Skeletal muscle satellite cell (primary cell): ENCODE data around the gene TMEM243. TPM values are rescaled to one million over a fixed set of nuclear protein-coding genes. Genes with fewer than 3 reads are reported as not detected.
A peak's percentile ranks its signal among the peaks of the same experiment; 100 is the strongest.
"Not testable (repeated sequence)": the region's sequence is repeated elsewhere in the genome, so short reads cannot be mapped to it uniquely, and the experiment has no call there.

Experiments used
- H3K27me3 ChIP-seq: 2 replicates; pipeline ENCODE4 v1.7.0; 2013; ENCODE audit warnings: low read length; ENCODE audit not compliant: control insufficient read depth, insufficient read depth
- H3K36me3 ChIP-seq: 2 replicates; pipeline ENCODE4 v1.7.0; 2013; ENCODE audit warnings: mild to moderate bottlenecking, control low read depth, low read length; ENCODE audit not compliant: insufficient read depth
- H3K4me1 ChIP-seq: 2 replicates; pipeline ENCODE4 v1.7.0; 2013; ENCODE audit warnings: low read length; ENCODE audit not compliant: control insufficient read depth, insufficient read depth
- H3K4me2 ChIP-seq: 2 replicates; pipeline ENCODE4 v1.7.0; 2013; ENCODE audit warnings: mild to moderate bottlenecking, low read length
- H3K4me3 ChIP-seq: 2 replicates; pipeline ENCODE4 v1.7.0; 2013; ENCODE audit warnings: low read length
- H3K9ac ChIP-seq: 2 replicates; pipeline ENCODE4 v1.7.0; 2013; ENCODE audit warnings: mild to moderate bottlenecking, low read depth, low read length, moderate library complexity
- H3K9me3 ChIP-seq: replicated peaks from 2 replicates; pipeline ENCODE4 v1.7.0; 2013; ENCODE audit warnings: mild to moderate bottlenecking, control low read depth, low read length
- total RNA-seq: library from RNA; depleted of rRNA; stranded (reverse); fragments of >200 nt; gene quantifications from 2 replicates; pipeline ENCODE4 v1.2.3, GENCODE V29; 2012; rRNA removed

TMEM243 gene, protein sequence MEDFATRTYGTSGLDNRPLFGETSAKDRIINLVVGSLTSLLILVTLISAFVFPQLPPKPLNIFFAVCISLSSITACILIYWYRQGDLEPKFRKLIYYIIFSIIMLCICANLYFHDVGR
- total RNA-seq = 33.2 and 40.3 TPM in 2 replicates

GRCh38 chr7:87219545-87220025 is at the start of gene TMEM243:
Gene TMEM243, minus strand, starts transcription at chr7:87219732. Its CDS starts 229 bp downstream, at chr7:87219503.
- no peaks in the 10 kb centered on the region for H3K9me3 ChIP-seq
- H3K9ac ChIP-seq = peak within 1 kb of the TSS; percentile 94

DNA sequence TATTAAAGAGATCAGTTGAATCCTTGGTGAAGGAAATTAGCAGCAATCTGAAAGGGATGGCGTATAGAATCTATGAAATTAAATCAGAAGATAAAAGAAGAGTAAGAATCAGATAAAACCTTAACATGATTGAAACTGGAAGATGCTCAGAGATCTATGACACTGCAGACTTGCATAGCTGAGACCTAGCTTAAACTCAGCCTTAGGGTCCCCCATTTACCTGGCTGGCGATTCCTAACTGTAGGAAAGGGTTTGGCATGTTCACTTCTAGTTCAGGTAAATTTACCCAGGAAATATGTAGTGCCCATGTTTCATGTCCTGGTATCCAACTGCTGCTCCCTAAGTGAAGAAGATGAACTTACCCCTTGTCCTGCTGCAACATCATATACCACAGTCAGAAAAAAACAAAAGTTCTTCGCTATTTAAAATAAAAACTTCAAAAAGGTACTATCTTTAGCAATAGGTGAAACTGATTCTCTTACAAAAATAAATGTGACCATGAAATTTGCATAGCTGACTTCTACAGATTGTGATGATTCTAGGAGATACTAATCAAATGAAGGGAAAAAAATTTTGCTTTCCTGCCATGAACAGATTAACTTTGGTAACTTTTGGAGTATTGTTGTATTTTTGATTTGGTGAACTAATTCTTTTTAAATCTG is 47.8 kb upstream of the TMEM243 start:
- H3K4me3 ChIP-seq = no peak overlapping the region
- H3K9ac ChIP-seq = no peak overlapping the region
- H3K9me3 ChIP-seq = no peaks in the 10 kb centered on the region
- H3K27me3 ChIP-seq = no peaks in the 10 kb centered on the region
- H3K4me2 ChIP-seq = no peak overlapping the region
- H3K36me3 ChIP-seq = no peaks in the 10 kb centered on the region
- no peaks in the 10 kb centered on the region for H3K4me1 ChIP-seq

More at GRCh38 chr7:87219545-87220025, at the start of gene TMEM243:
- Histone ChIP-seq H3K4me2 (peak within 1 kb of the TSS; percentile 93), H3K4me3 (peak within 1 kb of the TSS; percentile 88), H3K36me3 (no peaks in the 10 kb centered on the region), H3K4me1 (peaks cover 24% of the 10 kb centered on the region), H3K27me3 (peaks cover 11% of the 10 kb centered on the region)

GRCh38 chr7:87263537-87263936 is 44.0 kb upstream of the TMEM243 start:
- Histone ChIP-seq H3K36me3 (no peaks in the 10 kb centered on the region), H3K9me3 (no peaks in the 10 kb centered on the region), H3K27me3 (no peaks in the 10 kb centered on the region), H3K9ac (no peak overlapping the region), H3K4me2 (no peak overlapping the region), H3K4me1 (no peaks in the 10 kb centered on the region), H3K4me3 (no peak overlapping the region)

GRCh38 chr7:87253589-87254087 is 34.1 kb upstream of the TMEM243 start:
- Histone ChIP-seq H3K4me2 (no peak overlapping the region), H3K4me3 (no peak overlapping the region), H3K9me3 (no peaks in the 10 kb centered on the region), H3K27me3 (peaks cover 10% of the 10 kb centered on the region), H3K4me1 (no peaks in the 10 kb centered on the region), H3K36me3 (no peaks in the 10 kb centered on the region), H3K9ac (no peak overlapping the region)

DNA sequence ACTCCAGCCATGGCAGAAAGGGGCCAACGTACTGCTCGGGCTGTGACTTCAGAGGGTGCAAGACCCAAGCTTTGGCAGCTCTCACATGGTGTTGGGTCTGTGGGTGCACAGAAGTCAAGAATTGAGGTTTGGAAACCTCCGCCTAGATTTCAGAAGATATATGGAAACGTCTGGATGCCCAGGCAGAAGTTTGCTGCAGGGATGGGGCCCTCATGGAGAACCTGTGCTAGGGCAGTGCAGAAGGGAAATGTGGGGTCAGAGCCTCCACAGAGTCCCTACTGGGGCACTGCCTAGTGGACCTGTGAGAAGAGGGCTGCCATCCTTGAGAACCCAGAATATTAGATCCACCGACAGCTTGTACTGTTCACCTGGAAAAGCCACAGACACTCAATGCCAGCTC is 26.1 kb upstream of the TMEM243 start:
- H3K9me3 ChIP-seq, H3K27me3 ChIP-seq, H3K4me3 ChIP-seq, H3K36me3 ChIP-seq, H3K4me1 ChIP-seq, H3K4me2 ChIP-seq, H3K9ac ChIP-seq: not testable (repeated sequence)

GRCh38 chr7:87238464-87239051 is 19.0 kb upstream of the TMEM243 start:
- not testable (repeated sequence) for H3K4me2 ChIP-seq, H3K4me1 ChIP-seq, H3K9me3 ChIP-seq, H3K9ac ChIP-seq, H3K27me3 ChIP-seq, H3K36me3 ChIP-seq, H3K4me3 ChIP-seq

DNA sequence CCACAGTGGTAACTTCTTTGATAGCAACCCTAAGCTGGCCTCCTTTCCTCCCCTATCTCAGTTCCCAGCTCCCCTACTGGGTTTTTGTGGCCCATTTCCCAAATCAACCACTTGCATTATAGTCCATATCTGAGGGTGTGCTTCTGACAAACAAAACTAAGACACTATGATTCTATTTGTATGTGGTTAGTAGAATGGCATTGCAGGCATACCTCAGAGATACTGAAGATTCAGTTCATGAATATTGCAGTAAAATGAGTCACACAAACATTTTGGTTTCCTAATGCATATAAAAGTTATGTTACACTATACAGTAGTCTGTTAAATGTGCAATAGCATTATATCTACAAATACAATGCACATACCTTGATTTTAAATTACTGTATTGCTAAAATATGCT is 15.4 kb upstream of the TMEM243 start:
- H3K9me3 ChIP-seq = no peaks in the 10 kb centered on the region
- H3K4me3 ChIP-seq = no peak overlapping the region
- no peaks in the 10 kb centered on the region for H3K4me1 ChIP-seq
- no peak overlapping the region for H3K4me2 ChIP-seq
- peaks cover 28% of the 10 kb centered on the region for H3K27me3 ChIP-seq
- no peaks in the 10 kb centered on the region for H3K36me3 ChIP-seq
- no peak overlapping the region for H3K9ac ChIP-seq

DNA sequence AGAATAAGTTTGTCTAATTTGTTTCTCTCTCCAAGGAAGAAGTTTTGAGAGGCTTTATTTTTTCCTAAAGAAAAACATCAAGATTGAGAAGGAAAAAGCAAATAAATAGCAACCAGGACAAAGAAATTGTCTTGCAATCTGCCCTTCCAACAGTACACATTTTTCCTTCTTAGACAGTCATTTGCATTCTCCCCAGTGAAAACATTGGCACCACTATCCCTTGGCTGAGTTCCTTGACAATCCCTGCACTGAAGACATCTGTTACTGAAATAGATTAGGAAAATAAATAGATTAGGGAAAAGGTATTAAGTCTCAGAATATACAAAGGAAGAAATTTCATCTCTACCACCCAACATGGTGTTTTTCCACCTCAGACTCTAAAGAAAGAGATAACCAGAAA is 12.2 kb upstream of the TMEM243 start:
- Histone ChIP-seq H3K4me1 (no peaks in the 10 kb centered on the region), H3K9me3 (no peaks in the 10 kb centered on the region)

GRCh38 chr7:87231258-87231657 is 11.7 kb upstream of the TMEM243 start:
- H3K9me3 ChIP-seq = no peaks in the 10 kb centered on the region
- H3K27me3 ChIP-seq = peaks cover 44% of the 10 kb centered on the region
- no peak overlapping the region for H3K4me2 ChIP-seq
- H3K36me3 ChIP-seq = no peaks in the 10 kb centered on the region
- H3K9ac ChIP-seq = no peak overlapping the region
- no peak overlapping the region for H3K4me3 ChIP-seq
- no peaks in the 10 kb centered on the region for H3K4me1 ChIP-seq

More for the DNA sequence above, 12.2 kb upstream of the TMEM243 start:
- Histone ChIP-seq H3K36me3 (no peaks in the 10 kb centered on the region), H3K4me3 (no peak overlapping the region), H3K9ac (no peak overlapping the region), H3K4me2 (no peak overlapping the region), H3K27me3 (peaks cover 44% of the 10 kb centered on the region)

DNA sequence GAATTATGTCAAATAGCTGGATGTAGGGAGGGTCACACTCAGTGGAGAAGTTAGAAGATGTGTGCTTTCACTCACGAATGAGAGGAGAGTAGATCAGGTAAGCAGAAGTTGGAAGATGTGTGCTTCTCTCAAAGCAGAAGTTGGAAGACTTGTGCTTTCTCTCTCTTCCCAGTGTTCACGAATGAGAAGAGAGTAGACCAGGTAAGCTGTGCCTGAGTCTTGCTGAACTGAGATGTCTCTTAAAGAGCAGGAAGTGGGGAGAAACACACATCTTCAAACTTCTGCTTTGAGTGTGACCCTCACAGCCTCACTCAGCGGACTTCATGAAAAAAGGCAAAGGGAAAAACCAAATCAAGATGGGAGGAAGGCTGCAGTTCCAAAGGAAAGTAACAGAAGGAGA is 7.0 kb upstream of the TMEM243 start:
- peaks cover 39% of the 10 kb centered on the region for H3K27me3 ChIP-seq
- H3K4me2 ChIP-seq = no peak overlapping the region
- no peaks in the 10 kb centered on the region for H3K9me3 ChIP-seq
- no peak overlapping the region for H3K4me3 ChIP-seq
- H3K9ac ChIP-seq = no peak overlapping the region
- H3K4me1 ChIP-seq = no peaks in the 10 kb centered on the region
- no peaks in the 10 kb centered on the region for H3K36me3 ChIP-seq

GRCh38 chr7:87225696-87226095 is 6.2 kb upstream of the TMEM243 start:
- no peaks in the 10 kb centered on the region for H3K9me3 ChIP-seq
- H3K9ac ChIP-seq = no peak overlapping the region
- peaks cover 6% of the 10 kb centered on the region for H3K4me1 ChIP-seq
- H3K36me3 ChIP-seq = no peaks in the 10 kb centered on the region
- peaks cover 33% of the 10 kb centered on the region for H3K27me3 ChIP-seq
- no peak overlapping the region for H3K4me3 ChIP-seq
- no peak overlapping the region for H3K4me2 ChIP-seq
